Neural crest cell (in vitro differentiated cells): ENCODE measurements around the gene PPP1R11. TPM values are rescaled to one million over a fixed set of nuclear protein-coding genes. Genes with fewer than 3 reads are reported as not detected.

Experiments used
- DNase-seq: peaks from one replicate; pipeline ENCODE4 v3.0.0; 2021; ENCODE audit warnings: low read depth, mixed read lengths, low spot score
- H3K27ac Mint-ChIP-seq: one replicate; pipeline ENCODE4 v1.8.0; 2021; ENCODE audit warnings: mild to moderate bottlenecking, mixed read lengths; ENCODE audit not compliant: unreplicated experiment
- H3K27me3 Mint-ChIP-seq: 2 replicates; pipeline ENCODE4 v1.8.0; 2021; ENCODE audit warnings: low read depth, mild to moderate bottlenecking, mixed read lengths
- H3K36me3 Mint-ChIP-seq: 2 replicates; pipeline ENCODE4 v1.8.0; 2021; ENCODE audit warnings: low read depth, mild to moderate bottlenecking, mixed read lengths
- H3K4me1 Mint-ChIP-seq: 2 replicates; pipeline ENCODE4 v1.8.0; 2021; ENCODE audit warnings: mixed read lengths
- H3K4me3 Mint-ChIP-seq: one replicate; pipeline ENCODE4 v1.8.0; 2021; ENCODE audit warnings: mild to moderate bottlenecking, mixed read lengths
- H3K9me3 Mint-ChIP-seq: 2 replicates; pipeline ENCODE4 v1.8.0; 2021; ENCODE audit warnings: mixed read lengths
- CTCF ChIP-seq: fragments of 200-600 bp; sonication (generic); conservative IDR thresholded peaks from 2 replicates; pipeline ENCODE4 v1.5.0; 2021; ENCODE audit warnings: antibody characterized with exemption, mild to moderate bottlenecking
- total RNA-seq: library from RNA; stranded (reverse); gene quantifications from 2 replicates; pipeline ENCODE4 v1.2.1, GENCODE V29; 2021

PPP1R11 gene
- total RNA-seq, 1 donor from 2014 or later, result 35.6 TPM

GRCh38 chr6:30093951-30094661, 27.1 kb downstream of the PPP1R11 start:
- Mint-ChIP-seq H3K4me1 (peaks cover 6% of the 10 kb centered on the region), H3K27me3 (peaks cover 99% of the 10 kb centered on the region), H3K36me3 (no peaks in the 10 kb centered on the region), H3K9me3 (no peaks in the 10 kb centered on the region), H3K4me3 (no peak overlapping the region), H3K27ac (no peak overlapping the region)
- no peak for TF ChIP-seq CTCF
- no peak for DNase-seq

- H3K36me3 Mint-ChIP-seq, result no peaks in the 10 kb centered on the region
- H3K27me3 Mint-ChIP-seq, result peaks cover 99% of the 10 kb centered on the region
Measured at GRCh38 chr6:30096829-30097228, 29.8 kb downstream of the PPP1R11 start.

GRCh38 chr6:30097902-30098768, 31.1 kb downstream of the PPP1R11 start:
- Mint-ChIP-seq H3K27me3 (peaks cover 99% of the 10 kb centered on the region), H3K9me3 (no peaks in the 10 kb centered on the region), H3K36me3 (no peaks in the 10 kb centered on the region), H3K4me1 (peaks cover 33% of the 10 kb centered on the region), H3K27ac (no peak overlapping the region), H3K4me3 (peak overlapping the region; percentile 16)
- TF ChIP-seq CTCF, result no peak
- no peak for DNase-seq

More at GRCh38 chr6:30096829-30097228, 29.8 kb downstream of the PPP1R11 start:
- H3K27ac Mint-ChIP-seq, result no peak overlapping the region
- peaks cover 24% of the 10 kb centered on the region for H3K4me1 Mint-ChIP-seq
- TF ChIP-seq CTCF, result no peak
- DNase-seq, result no peak
- H3K4me3 Mint-ChIP-seq, result no peak overlapping the region
- H3K9me3 Mint-ChIP-seq, result no peaks in the 10 kb centered on the region

- no peak for DNase-seq
- H3K36me3 Mint-ChIP-seq, result no peaks in the 10 kb centered on the region
- no peak overlapping the region for H3K4me3 Mint-ChIP-seq
- peaks cover 99% of the 10 kb centered on the region for H3K27me3 Mint-ChIP-seq
- TF ChIP-seq CTCF, result no peak
- peaks cover 38% of the 10 kb centered on the region for H3K4me1 Mint-ChIP-seq
- H3K27ac Mint-ChIP-seq, result no peak overlapping the region
- H3K9me3 Mint-ChIP-seq, result no peaks in the 10 kb centered on the region
Measured at GRCh38 chr6:30100154-30100553, 33.2 kb downstream of the PPP1R11 start.

GRCh38 chr6:30100585-30101443, 33.8 kb downstream of the PPP1R11 start:
- H3K27ac Mint-ChIP-seq, result no peak overlapping the region
- H3K36me3 Mint-ChIP-seq, result no peaks in the 10 kb centered on the region
- no peaks in the 10 kb centered on the region for H3K9me3 Mint-ChIP-seq
- no peak for DNase-seq
- peaks cover 34% of the 10 kb centered on the region for H3K4me1 Mint-ChIP-seq
- peak overlapping the region; percentile 84 for H3K4me3 Mint-ChIP-seq
- TF ChIP-seq CTCF, result no peak
- peaks cover 97% of the 10 kb centered on the region for H3K27me3 Mint-ChIP-seq
